T-helper 1 cell treated with Interleukin-12 subunit alpha and Interleukin-12 subunit beta and Interleukin-4 antibody, amounts not matched to agents 30 μg/mL and 1 μg/mL, for 36 hours (primary cell): ENCODE results near the gene NXPH4.

Experiments used
- H3K27ac Mint-ChIP-seq: one replicate; pipeline ENCODE4 v1.8.0; 2021; ENCODE audit warnings: mild to moderate bottlenecking, mixed read lengths
- H3K27me3 Mint-ChIP-seq: one replicate; pipeline ENCODE4 v1.8.0; 2021; ENCODE audit warnings: low read depth, mixed read lengths
- H3K36me3 Mint-ChIP-seq: one replicate; pipeline ENCODE4 v1.8.0; 2021; ENCODE audit warnings: low read depth, mixed read lengths
- H3K4me1 Mint-ChIP-seq: one replicate; pipeline ENCODE4 v1.8.0; 2021; ENCODE audit warnings: low read depth, mixed read lengths
- H3K4me3 Mint-ChIP-seq: one replicate; pipeline ENCODE4 v1.8.0; 2021; ENCODE audit warnings: mild to moderate bottlenecking, moderate library complexity, mixed read lengths
- H3K9me3 Mint-ChIP-seq: one replicate; pipeline ENCODE4 v1.8.0; 2021; ENCODE audit warnings: mixed read lengths

The NXPH4 gene

GRCh38 chr12:57178213-57178612 lies 38.4 kb upstream of the NXPH4 start:
- peaks cover under 1% of the 10 kb centered on the region for H3K27me3 Mint-ChIP-seq
- H3K27ac Mint-ChIP-seq = no peak overlapping the region
- no peak overlapping the region for H3K4me3 Mint-ChIP-seq
- peaks cover 3% of the 10 kb centered on the region for H3K4me1 Mint-ChIP-seq
- H3K36me3 Mint-ChIP-seq = no peaks in the 10 kb centered on the region
- H3K9me3 Mint-ChIP-seq = no peaks in the 10 kb centered on the region

GRCh38 chr12:57179331-57180086 lies 37.1 kb upstream of the NXPH4 start:
- Mint-ChIP-seq H3K27ac (no peak overlapping the region), H3K4me3 (no peak overlapping the region), H3K27me3 (no peaks in the 10 kb centered on the region), H3K36me3 (no peaks in the 10 kb centered on the region), H3K9me3 (no peaks in the 10 kb centered on the region), H3K4me1 (peaks cover 3% of the 10 kb centered on the region)

- no peaks in the 10 kb centered on the region for H3K36me3 Mint-ChIP-seq
- no peak overlapping the region for H3K27ac Mint-ChIP-seq
- peaks cover 3% of the 10 kb centered on the region for H3K4me1 Mint-ChIP-seq
- H3K9me3 Mint-ChIP-seq = no peaks in the 10 kb centered on the region
- no peak overlapping the region for H3K4me3 Mint-ChIP-seq
- no peaks in the 10 kb centered on the region for H3K27me3 Mint-ChIP-seq
Observed at GRCh38 chr12:57180321-57180989, 36.1 kb upstream of the NXPH4 start.

- Mint-ChIP-seq H3K4me1 (peaks cover 3% of the 10 kb centered on the region), H3K4me3 (no peak overlapping the region), H3K9me3 (no peaks in the 10 kb centered on the region), H3K36me3 (no peaks in the 10 kb centered on the region), H3K27ac (no peak overlapping the region), H3K27me3 (no peaks in the 10 kb centered on the region)
Observed at GRCh38 chr12:57181072-57181471, 35.5 kb upstream of the NXPH4 start.

- H3K4me1 Mint-ChIP-seq = peaks cover 3% of the 10 kb centered on the region
- no peaks in the 10 kb centered on the region for H3K27me3 Mint-ChIP-seq
- no peak overlapping the region for H3K4me3 Mint-ChIP-seq
- H3K9me3 Mint-ChIP-seq = no peaks in the 10 kb centered on the region
- no peaks in the 10 kb centered on the region for H3K36me3 Mint-ChIP-seq
- H3K27ac Mint-ChIP-seq = no peak overlapping the region
Observed at GRCh38 chr12:57181561-57182155, 34.9 kb upstream of the NXPH4 start.

- Mint-ChIP-seq H3K27me3 (no peaks in the 10 kb centered on the region), H3K4me3 (no peak overlapping the region), H3K9me3 (no peaks in the 10 kb centered on the region), H3K27ac (no peak overlapping the region), H3K36me3 (no peaks in the 10 kb centered on the region), H3K4me1 (peaks cover 3% of the 10 kb centered on the region)
Observed at GRCh38 chr12:57182918-57183575, 33.5 kb upstream of the NXPH4 start.

GRCh38 chr12:57183939-57184725 lies 32.5 kb upstream of the NXPH4 start:
- H3K4me1 Mint-ChIP-seq = peaks cover 3% of the 10 kb centered on the region
- no peaks in the 10 kb centered on the region for H3K27me3 Mint-ChIP-seq
- no peaks in the 10 kb centered on the region for H3K9me3 Mint-ChIP-seq
- no peak overlapping the region for H3K27ac Mint-ChIP-seq
- H3K4me3 Mint-ChIP-seq = no peak overlapping the region
- no peaks in the 10 kb centered on the region for H3K36me3 Mint-ChIP-seq

- no peaks in the 10 kb centered on the region for H3K9me3 Mint-ChIP-seq
Observed at GRCh38 chr12:57185403-57185802, 31.2 kb upstream of the NXPH4 start.

GRCh38 chr12:57185906-57186508 lies 30.6 kb upstream of the NXPH4 start:
- H3K9me3 Mint-ChIP-seq = no peaks in the 10 kb centered on the region
- H3K4me1 Mint-ChIP-seq = peaks cover 3% of the 10 kb centered on the region
- H3K27me3 Mint-ChIP-seq = no peaks in the 10 kb centered on the region
- H3K27ac Mint-ChIP-seq = no peak overlapping the region
- H3K36me3 Mint-ChIP-seq = no peaks in the 10 kb centered on the region
- H3K4me3 Mint-ChIP-seq = no peak overlapping the region

More at GRCh38 chr12:57185403-57185802, 31.2 kb upstream of the NXPH4 start:
- no peak overlapping the region for H3K27ac Mint-ChIP-seq
- no peaks in the 10 kb centered on the region for H3K36me3 Mint-ChIP-seq
- H3K27me3 Mint-ChIP-seq = no peaks in the 10 kb centered on the region
- H3K4me1 Mint-ChIP-seq = peaks cover 3% of the 10 kb centered on the region
- no peak overlapping the region for H3K4me3 Mint-ChIP-seq

- H3K9me3 Mint-ChIP-seq = no peaks in the 10 kb centered on the region
- H3K27me3 Mint-ChIP-seq = no peaks in the 10 kb centered on the region
- H3K36me3 Mint-ChIP-seq = no peaks in the 10 kb centered on the region
- H3K4me1 Mint-ChIP-seq = peaks cover 3% of the 10 kb centered on the region
- no peak overlapping the region for H3K4me3 Mint-ChIP-seq
- H3K27ac Mint-ChIP-seq = no peak overlapping the region
Observed at GRCh38 chr12:57187222-57188089, 29.1 kb upstream of the NXPH4 start.

GRCh38 chr12:57188090-57188425 lies 28.5 kb upstream of the NXPH4 start:
- peaks cover under 1% of the 10 kb centered on the region for H3K4me1 Mint-ChIP-seq
- H3K27ac Mint-ChIP-seq = no peak overlapping the region
- H3K36me3 Mint-ChIP-seq = no peaks in the 10 kb centered on the region
- no peaks in the 10 kb centered on the region for H3K27me3 Mint-ChIP-seq
- no peaks in the 10 kb centered on the region for H3K9me3 Mint-ChIP-seq
- H3K4me3 Mint-ChIP-seq = no peak overlapping the region

GRCh38 chr12:57190037-57190436 lies 26.6 kb upstream of the NXPH4 start:
- no peaks in the 10 kb centered on the region for H3K27me3 Mint-ChIP-seq
- H3K4me1 Mint-ChIP-seq = no peaks in the 10 kb centered on the region
- H3K36me3 Mint-ChIP-seq = no peaks in the 10 kb centered on the region
- no peaks in the 10 kb centered on the region for H3K9me3 Mint-ChIP-seq
- no peak overlapping the region for H3K4me3 Mint-ChIP-seq
- no peak overlapping the region for H3K27ac Mint-ChIP-seq

GRCh38 chr12:57190821-57191220 lies 25.8 kb upstream of the NXPH4 start:
- Mint-ChIP-seq H3K4me1 (no peaks in the 10 kb centered on the region), H3K27ac (no peak overlapping the region), H3K4me3 (no peak overlapping the region), H3K27me3 (no peaks in the 10 kb centered on the region), H3K9me3 (no peaks in the 10 kb centered on the region), H3K36me3 (no peaks in the 10 kb centered on the region)
